Nephron (organoid): ENCODE measurements around the gene RPTOR.
"Not testable (repeated sequence)": the region's sequence is repeated elsewhere in the genome, so short reads cannot be mapped to it uniquely, and the experiment has no call there.

Source experiments
- H3K27ac Mint-ChIP-seq, 3 experiments: 2 replicates each; pipeline ENCODE4 v1.8.0; 2020; ENCODE audit warnings: mixed read lengths in 3 of 3, mild to moderate bottlenecking in 2 of 3, moderate library complexity in 1 of 3
- H3K27me3 Mint-ChIP-seq: 2 replicates; pipeline ENCODE4 v1.8.0; 2021; ENCODE audit warnings: low read depth, mild to moderate bottlenecking, moderate library complexity, mixed read lengths
- H3K36me3 Mint-ChIP-seq: 2 replicates; pipeline ENCODE4 v1.8.0; 2020; ENCODE audit warnings: low read depth, mixed read lengths
- H3K4me1 Mint-ChIP-seq: 2 replicates; pipeline ENCODE4 v1.8.0; 2020; ENCODE audit warnings: mixed read lengths
- H3K4me3 Mint-ChIP-seq, 3 experiments: 2 replicates each; pipeline ENCODE4 v1.8.0; 2020; ENCODE audit warnings: mild to moderate bottlenecking in 3 of 3, mixed read lengths in 3 of 3, moderate library complexity in 2 of 3
- H3K9me3 Mint-ChIP-seq: 2 replicates; pipeline ENCODE4 v1.8.0; 2020; ENCODE audit warnings: mixed read lengths
- TF ChIP-seq, protein P1 (sequence below), 3 experiments: fragments of 200-600 bp; sonication (generic); IDR thresholded peaks; one replicate each; pipeline ENCODE4 v1.5.0; 2021; ENCODE audit warnings: antibody characterized with exemption in 3 of 3; ENCODE audit not compliant: unreplicated experiment in 3 of 3

Gene RPTOR

DNA sequence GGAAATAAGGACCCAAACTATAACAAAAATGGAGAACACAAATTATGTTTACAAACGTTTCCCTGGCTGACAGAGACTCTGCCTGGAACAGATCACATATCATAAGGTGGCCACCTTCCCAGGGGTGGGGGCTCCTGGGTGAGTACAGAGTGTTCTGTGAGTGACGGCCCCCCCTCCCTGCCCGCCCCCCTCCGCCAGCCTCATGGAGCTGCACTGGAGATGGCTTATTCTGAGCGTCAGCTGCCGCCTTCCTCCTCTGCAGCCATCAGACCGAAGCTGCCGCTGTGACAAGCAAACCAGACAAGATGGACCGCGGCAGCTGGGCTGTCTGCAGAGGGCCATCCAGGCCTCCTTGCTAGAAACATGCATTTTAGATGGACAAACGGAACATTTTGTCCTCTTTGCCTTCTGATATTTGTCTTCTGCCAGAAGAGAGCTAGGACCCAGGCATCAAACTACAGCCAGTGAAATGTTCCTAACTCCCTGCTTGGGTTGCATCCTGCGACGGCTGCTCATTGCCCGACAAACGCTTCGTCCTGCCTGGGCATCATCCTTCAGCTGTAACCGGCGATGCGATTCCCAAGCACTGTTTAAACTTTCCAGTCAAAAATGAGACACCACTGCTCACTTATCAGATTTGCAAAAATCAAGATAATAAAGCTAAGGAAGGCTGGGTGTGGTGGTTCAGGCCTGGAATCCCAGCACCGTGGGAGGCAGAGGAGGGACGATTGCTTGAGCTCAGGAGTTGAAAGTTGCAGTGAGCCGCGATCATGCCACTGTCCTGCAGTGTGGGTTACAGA is 15.3 kb upstream of the RPTOR start:
- Mint-ChIP-seq H3K27ac (peak overlapping the region; percentile 68 to 82 (median 69)), H3K27me3 (peaks cover 31% of the 10 kb centered on the region), H3K36me3 (no peaks in the 10 kb centered on the region), H3K4me1 (peaks cover 16% of the 10 kb centered on the region), H3K4me3 (no peak overlapping the region), H3K9me3 (no peaks in the 10 kb centered on the region)
- TF ChIP-seq, protein P1, sequence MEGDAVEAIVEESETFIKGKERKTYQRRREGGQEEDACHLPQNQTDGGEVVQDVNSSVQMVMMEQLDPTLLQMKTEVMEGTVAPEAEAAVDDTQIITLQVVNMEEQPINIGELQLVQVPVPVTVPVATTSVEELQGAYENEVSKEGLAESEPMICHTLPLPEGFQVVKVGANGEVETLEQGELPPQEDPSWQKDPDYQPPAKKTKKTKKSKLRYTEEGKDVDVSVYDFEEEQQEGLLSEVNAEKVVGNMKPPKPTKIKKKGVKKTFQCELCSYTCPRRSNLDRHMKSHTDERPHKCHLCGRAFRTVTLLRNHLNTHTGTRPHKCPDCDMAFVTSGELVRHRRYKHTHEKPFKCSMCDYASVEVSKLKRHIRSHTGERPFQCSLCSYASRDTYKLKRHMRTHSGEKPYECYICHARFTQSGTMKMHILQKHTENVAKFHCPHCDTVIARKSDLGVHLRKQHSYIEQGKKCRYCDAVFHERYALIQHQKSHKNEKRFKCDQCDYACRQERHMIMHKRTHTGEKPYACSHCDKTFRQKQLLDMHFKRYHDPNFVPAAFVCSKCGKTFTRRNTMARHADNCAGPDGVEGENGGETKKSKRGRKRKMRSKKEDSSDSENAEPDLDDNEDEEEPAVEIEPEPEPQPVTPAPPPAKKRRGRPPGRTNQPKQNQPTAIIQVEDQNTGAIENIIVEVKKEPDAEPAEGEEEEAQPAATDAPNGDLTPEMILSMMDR (IDR thresholded peaks at IDR 0.05; ENCODE audit: unreplicated experiment in 3 of 3): no peak

DNA sequence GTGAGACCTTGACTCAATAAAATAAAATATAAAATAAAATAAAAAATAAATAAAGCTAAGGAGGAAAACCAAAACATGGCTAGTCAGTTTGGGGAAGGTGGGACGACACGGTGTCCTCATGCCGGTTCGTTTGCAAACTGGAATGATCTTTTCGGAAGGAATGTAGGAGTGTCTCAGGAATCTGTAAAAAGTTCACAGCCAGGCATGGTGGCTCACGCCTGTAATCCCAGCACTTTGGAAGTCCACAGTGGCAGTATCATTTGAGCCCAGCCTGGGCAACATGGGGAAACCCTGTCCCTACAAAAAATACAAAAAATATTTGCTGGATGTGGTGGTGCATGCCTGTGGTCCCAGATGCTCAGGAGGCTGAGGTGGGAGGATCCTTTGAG is 14.7 kb upstream of the RPTOR start:
- no peaks in the 10 kb centered on the region for H3K9me3 Mint-ChIP-seq
- no peak overlapping the region for H3K4me3 Mint-ChIP-seq
- TF ChIP-seq, protein P1 (IDR thresholded peaks at IDR 0.05; ENCODE audit: unreplicated experiment in 3 of 3): no peak

DNA sequence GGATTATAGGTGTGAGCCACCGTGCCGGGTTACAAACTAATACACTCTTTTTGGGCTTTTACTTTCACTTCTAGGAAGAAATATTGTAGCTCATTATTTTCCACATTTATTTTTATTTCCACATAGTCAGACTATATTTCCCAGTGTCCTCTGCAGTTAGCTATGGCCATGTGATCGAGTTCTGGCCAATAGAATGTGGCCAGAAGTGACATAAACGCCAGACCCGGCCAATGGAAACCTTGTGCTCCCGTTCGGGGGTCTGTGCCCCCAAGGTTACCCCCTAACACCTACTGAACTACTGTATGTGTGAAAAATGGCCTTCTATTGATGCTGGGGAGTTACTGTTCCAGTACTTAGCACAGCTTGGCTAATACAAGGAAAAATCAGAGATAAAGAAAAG is 13.2 kb upstream of the RPTOR start:
- peaks cover 10% of the 10 kb centered on the region for H3K4me1 Mint-ChIP-seq
- H3K9me3 Mint-ChIP-seq: no peaks in the 10 kb centered on the region

More for the DNA sequence above, 14.7 kb upstream of the RPTOR start:
- Mint-ChIP-seq H3K4me1 (peaks cover 10% of the 10 kb centered on the region), H3K27ac (peak overlapping the region in 1 of 3 experiments; percentile 69), H3K27me3 (peaks cover 31% of the 10 kb centered on the region), H3K36me3 (no peaks in the 10 kb centered on the region)

DNA sequence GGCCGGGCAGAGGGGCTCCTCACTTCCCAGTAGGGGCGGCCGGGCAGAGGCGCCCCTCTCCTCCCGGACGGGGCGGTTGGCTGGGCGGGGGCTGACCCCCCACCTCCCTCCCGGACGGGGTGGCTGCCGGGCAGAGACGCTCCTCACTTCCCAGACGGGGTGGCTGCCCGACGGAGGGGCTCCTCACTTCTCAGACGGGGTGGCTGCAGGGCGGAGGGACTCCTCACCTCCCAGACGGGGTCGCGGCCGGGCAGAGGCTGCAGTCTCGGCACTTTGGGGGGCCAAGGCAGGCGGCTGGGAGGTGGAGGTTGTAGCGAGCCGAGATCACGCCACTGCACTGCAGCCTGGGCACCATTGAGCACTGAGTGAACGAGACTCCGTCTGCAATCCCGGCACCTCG is 7.3 kb upstream of the RPTOR start:
- H3K9me3 Mint-ChIP-seq, H3K27me3 Mint-ChIP-seq, H3K4me3 Mint-ChIP-seq, H3K27ac Mint-ChIP-seq, H3K36me3 Mint-ChIP-seq, H3K4me1 Mint-ChIP-seq: not testable (repeated sequence)

More for the DNA sequence above, 13.2 kb upstream of the RPTOR start:
- TF ChIP-seq, protein P1 (IDR thresholded peaks at IDR 0.05; ENCODE audit: unreplicated experiment in 3 of 3): no peak
- Mint-ChIP-seq H3K27ac (no peak overlapping the region), H3K4me3 (no peak overlapping the region), H3K36me3 (no peaks in the 10 kb centered on the region), H3K27me3 (peaks cover 24% of the 10 kb centered on the region)

DNA sequence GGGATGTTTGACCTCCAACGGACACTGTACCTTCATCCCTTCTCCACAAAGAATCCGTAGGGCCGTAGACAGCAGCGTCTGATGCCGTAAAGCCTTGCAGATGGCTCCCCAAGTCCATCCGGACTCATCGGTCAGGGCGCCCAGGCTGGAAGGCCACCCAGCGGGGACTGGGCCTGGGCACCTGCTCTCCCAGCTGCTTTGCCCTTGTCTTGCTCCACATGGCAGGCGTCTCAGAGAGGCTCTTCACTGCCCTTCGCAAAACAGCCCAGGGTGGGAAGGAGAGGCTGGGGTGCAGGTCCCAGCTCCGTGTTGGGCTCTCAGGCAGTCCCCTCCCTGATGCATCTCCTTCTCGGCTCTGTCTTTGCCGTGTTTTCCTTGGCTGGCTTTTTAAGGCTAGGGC is 6.2 kb upstream of the RPTOR start:
- no peaks in the 10 kb centered on the region for H3K27me3 Mint-ChIP-seq
- H3K4me1 Mint-ChIP-seq: peaks cover 6% of the 10 kb centered on the region
- no peaks in the 10 kb centered on the region for H3K36me3 Mint-ChIP-seq
- no peak overlapping the region for H3K27ac Mint-ChIP-seq
- TF ChIP-seq, protein P1 (IDR thresholded peaks at IDR 0.05; ENCODE audit: unreplicated experiment in 3 of 3): no peak
- no peak overlapping the region for H3K4me3 Mint-ChIP-seq
- no peaks in the 10 kb centered on the region for H3K9me3 Mint-ChIP-seq

DNA sequence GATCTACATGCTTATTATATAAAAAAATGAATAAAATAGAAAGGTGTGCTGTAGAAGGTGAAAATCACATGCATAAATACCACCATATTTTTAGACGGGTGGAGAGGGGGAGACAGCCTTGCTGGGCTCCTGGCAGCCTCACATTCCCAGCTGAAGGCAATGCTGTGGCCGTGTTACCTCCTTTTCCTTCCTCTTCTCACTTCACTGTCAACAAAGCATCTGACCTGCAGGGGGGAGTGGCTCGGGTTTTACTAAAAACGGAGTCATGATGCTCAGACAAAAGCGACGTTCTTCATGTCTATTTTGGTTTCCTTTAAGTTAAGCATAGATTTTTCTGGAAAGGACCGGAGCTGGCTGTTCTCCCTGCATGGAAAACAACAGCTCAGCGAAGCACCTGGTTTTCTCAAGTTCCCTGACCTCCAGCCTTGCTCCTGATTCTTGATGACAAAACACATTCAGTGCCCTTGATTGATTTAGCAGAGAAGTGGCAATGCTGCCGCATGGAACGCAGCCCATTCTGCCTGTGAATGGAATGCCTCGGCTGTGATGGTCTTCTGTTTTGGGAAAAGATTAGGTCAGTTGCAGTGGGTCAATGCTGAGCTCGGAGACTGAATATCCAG is 5.5 kb upstream of the RPTOR start:
- no peaks in the 10 kb centered on the region for H3K36me3 Mint-ChIP-seq
- H3K4me3 Mint-ChIP-seq: no peak overlapping the region
- TF ChIP-seq, protein P1 (IDR thresholded peaks at IDR 0.05; ENCODE audit: unreplicated experiment in 3 of 3): no peak
- peaks cover 6% of the 10 kb centered on the region for H3K4me1 Mint-ChIP-seq
- H3K27me3 Mint-ChIP-seq: no peaks in the 10 kb centered on the region
- H3K27ac Mint-ChIP-seq: no peak overlapping the region
- H3K9me3 Mint-ChIP-seq: no peaks in the 10 kb centered on the region
